GM12874 (cell line): ENCODE results near the gene SIGLEC10.

Source experiments
- TF ChIP-seq, protein P1 (sequence below): IDR thresholded peaks from 2 replicates; pipeline ENCODE4 v1.5.1; 2011; ENCODE audit warnings: low read depth, mild to moderate bottlenecking, control low read depth, low read length, moderate library complexity; ENCODE audit not compliant: insufficient read depth

Gene SIGLEC10

GRCh38 chr19:51377422-51377821, 40.0 kb downstream of the SIGLEC10 start:
- TF ChIP-seq, protein P1, sequence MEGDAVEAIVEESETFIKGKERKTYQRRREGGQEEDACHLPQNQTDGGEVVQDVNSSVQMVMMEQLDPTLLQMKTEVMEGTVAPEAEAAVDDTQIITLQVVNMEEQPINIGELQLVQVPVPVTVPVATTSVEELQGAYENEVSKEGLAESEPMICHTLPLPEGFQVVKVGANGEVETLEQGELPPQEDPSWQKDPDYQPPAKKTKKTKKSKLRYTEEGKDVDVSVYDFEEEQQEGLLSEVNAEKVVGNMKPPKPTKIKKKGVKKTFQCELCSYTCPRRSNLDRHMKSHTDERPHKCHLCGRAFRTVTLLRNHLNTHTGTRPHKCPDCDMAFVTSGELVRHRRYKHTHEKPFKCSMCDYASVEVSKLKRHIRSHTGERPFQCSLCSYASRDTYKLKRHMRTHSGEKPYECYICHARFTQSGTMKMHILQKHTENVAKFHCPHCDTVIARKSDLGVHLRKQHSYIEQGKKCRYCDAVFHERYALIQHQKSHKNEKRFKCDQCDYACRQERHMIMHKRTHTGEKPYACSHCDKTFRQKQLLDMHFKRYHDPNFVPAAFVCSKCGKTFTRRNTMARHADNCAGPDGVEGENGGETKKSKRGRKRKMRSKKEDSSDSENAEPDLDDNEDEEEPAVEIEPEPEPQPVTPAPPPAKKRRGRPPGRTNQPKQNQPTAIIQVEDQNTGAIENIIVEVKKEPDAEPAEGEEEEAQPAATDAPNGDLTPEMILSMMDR: no peak

GRCh38 chr19:51375504-51376221, 41.8 kb downstream of the SIGLEC10 start:
- TF ChIP-seq, protein P1: no peak

- TF ChIP-seq, protein P1: no peak
Observed at GRCh38 chr19:51372649-51373504, 44.6 kb downstream of the SIGLEC10 start, which contains the start of gene NKG7. Gene NKG7 (minus strand): TSS chr19:51372654. CDS start chr19:51372535, 119 bp downstream.

DNA sequence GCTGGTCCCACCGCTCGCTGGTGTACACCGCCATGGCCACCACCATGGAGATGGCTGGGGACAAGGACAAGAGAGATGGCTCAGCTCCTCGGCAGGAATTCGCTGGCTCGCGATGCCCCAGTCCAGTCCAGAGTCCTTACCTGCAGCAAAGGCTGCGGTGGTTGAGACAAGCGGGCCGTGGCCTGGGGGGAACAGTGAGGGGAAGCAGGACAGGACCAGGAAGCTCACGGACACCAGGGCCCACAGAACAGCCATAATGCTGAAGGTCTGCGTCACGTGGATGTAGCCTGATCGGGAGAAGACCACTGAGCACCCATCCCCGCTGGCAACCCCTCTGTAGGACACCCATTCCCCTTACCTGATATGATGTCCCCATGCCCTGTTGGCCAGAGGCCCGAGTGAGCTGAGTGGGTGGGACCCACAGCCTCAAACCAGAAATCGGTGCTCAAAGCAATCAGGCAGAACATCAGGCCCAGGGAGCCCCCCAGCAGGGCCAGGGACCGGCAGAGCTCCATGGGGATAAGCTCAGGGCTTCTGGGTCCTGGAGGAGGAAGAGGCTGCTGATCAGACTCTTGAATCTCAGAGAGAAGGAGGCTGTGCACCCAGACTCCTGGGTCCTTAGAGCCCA, 45.3 kb downstream of the SIGLEC10 start:
- TF ChIP-seq, protein P1: no peak

DNA sequence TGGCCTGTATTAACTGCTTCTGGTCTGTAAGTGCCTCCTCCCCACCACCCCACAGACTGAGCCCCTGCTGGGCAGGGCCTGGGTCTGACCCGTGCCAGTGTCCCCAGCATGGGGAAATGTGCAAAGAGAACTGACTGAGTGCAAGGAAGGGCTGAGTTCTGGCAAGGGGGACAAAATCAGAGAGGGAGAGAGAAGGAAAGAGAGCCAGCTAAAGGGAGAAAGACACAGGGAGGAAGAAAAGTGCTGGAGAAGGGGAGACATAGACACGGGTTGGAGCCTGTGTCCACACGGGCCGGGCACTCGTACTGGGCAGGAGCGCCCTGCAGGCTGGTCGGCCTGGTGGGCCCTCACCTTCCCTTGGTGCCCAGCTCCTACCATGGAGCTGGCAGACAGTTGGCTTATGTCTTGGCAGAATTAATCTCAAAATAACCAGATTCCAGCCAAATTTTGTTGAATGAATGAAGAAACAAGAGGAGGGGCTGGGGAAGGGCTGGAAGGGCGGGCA, 46.2 kb downstream of the SIGLEC10 start:
- TF ChIP-seq, protein P1: no peak

- TF ChIP-seq, protein P1: no peak
Observed at GRCh38 chr19:51370230-51370629, 47.2 kb downstream of the SIGLEC10 start.
